HG03135 (cell line): Measurements from ENCODE around the gene SLAMF9.

ENCODE experiments used
- ATAC-seq: cut with Tn5 transposase; IDR thresholded peaks from one replicate; pipeline ENCODE4 v1.9.1; 2021; ENCODE audit warnings: mild to moderate bottlenecking, moderate library complexity; ENCODE audit not compliant: unreplicated experiment

SLAMF9 gene

DNA sequence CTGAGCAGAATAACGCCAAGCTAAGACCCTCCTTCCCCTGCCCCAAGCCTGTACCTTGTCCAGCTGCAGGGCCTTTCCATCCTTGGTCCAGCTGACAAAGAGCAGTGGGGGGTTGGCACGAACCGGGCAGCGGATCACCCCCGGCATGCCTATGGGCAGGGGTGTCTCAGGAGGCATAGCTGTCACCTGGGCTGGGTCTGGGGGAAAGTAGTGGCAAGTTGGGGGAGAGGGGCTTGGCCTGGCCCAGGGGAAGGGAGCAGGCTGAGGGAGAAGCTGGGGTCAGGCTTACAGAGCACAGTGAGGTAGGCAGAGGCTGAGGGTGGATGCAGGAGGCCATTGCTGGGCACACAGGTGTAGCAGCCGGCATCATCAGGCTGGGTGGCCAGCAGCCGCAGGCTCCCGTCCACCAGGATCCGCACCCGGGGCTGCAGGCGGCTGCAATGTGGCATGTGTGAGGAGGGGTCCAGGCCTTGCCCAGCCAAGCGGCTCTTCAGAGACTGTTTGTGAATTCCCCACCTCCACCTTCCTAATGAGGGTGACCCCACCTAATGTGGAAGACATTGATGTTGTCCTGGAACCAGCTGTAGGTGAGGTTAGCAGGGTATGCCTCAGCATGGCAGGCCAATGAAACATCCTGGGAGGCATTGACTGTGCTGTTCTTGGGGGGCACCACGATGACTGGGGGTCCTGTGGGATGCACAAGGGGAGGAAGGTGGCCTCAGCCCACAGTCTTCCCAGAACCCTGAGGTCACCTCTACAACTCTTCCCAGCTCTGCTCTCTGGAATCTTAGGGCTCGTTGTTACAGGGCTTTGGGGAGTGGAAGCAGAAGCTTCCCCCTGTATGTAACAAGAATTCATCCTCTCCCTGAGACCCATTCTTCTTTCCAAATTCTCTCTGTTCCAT, 19.6 kb downstream of the SLAMF9 start:
- ATAC-seq, result no peak

DNA sequence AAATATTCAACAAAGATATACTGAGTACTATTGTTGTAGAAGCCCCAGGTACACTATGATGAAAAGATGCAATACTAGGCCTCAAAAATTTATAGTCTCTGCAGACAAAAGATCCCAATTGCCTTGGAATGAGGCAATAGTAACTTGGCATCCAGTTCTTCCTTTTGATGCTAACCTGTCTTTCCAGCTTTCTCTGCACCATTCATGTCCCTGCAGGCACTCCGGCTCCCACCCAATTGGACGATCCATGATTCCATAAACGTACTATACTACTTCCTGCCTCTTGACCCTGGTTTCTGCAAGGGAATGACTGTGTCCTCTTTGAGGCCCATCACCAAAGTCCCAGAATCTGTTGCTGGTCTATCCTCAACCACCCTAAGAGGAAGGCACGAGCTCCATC, 20.7 kb downstream of the SLAMF9 start:
- no peak for ATAC-seq

DNA sequence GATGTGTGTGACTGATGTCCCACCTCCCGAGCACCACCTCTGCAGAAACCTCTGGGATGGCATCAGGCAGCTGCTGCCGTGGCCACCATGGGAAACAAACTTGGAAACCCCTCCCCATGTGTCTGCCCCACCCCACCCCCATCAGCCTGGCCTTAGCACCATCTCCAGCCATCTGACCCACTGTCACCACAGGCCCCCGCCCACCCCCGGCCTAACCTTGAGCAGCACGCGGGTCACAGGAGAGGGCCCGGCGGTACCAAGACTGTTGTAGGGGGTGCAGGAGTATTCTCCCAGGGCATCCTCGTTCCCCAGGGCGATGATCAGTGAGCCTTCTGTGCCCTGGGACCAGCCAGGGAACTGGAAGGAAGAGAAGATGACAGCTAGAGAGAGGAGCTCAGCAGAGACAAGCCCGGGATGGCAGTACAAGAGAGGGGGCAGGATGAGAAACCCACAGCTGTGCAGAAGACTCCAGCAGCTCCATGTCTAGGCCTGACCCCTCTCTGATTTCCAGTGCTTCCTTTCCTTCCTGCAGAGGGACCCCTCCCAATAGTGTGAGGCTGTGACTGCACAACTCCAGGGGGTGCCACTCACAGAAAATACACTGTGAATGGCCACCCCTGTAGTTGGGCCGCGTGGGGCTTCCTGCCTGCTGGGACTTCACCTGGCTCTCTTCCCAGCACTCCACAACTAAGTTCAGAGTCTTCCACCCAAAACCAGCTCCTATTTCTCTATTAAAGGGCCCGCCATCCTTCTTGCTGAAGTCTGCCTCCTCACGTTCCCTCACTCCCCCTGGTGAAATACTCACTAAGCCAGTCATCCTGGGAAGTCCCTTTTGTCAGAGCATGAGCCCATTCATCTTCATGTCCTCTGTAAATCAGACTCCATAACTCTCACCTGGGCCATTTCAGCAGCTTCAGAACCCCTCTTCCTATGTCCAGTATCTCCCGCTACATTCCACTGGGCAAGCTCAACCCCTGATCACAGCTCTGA, 21.4 kb downstream of the SLAMF9 start:
- ATAC-seq, result no peak

GRCh38 chr1:159931795-159932173, 22.3 kb downstream of the SLAMF9 start:
- no peak for ATAC-seq

GRCh38 chr1:159931101-159931794, 22.8 kb downstream of the SLAMF9 start:
- ATAC-seq, result no peak

GRCh38 chr1:159930634-159931033, 23.4 kb downstream of the SLAMF9 start:
- ATAC-seq, result no peak

DNA sequence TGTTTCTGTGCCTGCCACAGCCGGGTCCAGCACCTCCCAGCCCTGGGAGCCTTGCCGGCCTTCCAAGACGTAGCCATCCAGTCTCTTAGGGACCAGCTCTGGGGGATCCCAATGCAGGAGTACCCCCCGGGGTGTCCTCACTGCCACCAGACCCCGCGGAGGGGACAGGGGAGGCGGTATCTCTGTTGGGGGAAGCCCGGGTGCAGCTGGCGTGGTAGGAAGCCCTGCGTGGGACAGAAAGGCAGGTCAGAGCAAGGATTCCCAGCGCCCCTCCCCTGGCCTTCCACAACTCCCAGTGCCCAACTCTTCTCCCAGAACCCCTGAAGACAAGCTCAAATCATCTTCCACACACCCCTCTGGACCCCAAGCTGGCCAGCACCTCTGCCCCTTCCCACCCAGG, 23.8 kb downstream of the SLAMF9 start:
- no peak for ATAC-seq

- no peak for ATAC-seq
These were observed 24.6 kb downstream of the SLAMF9 start for GRCh38 chr1:159929155-159930051.

GRCh38 chr1:159928491-159929050, 25.5 kb downstream of the SLAMF9 start:
- ATAC-seq, result no peak

GRCh38 chr1:159927849-159928431, 26.1 kb downstream of the SLAMF9 start:
- no peak for ATAC-seq

DNA sequence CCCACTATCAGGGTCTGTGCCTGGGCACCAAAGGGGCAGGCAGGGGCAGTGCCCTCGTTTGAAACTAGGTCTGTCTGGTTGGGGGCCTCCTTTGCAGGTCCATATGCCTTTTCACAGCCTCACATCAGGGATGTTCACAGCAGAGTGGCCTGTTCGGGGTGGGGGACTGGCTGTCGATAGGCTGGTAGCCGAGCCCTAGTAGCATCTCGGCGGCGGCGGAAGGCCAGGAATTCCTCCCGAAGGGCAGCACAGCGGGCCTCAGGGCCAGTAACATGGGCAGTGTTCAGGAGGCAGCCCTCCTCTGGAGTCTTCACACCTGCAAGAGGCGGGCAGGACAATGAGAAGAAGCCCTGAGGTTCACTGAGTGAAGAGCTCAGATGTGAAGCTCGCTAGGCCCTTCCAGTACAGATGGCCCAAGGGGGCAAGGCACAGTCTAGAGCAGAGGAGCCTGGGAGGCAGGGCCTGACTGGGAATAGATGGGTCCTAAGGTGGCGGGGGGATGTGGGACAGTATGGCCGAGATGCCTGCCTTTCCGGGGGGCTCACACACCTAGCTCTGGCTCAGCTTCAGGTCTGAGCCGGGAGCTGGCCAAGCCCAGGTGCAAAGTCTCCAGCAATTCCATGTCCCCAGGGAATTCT, 26.7 kb downstream of the SLAMF9 start:
- ATAC-seq, result no peak

GRCh38 chr1:159925719-159926078, 28.3 kb downstream of the SLAMF9 start:
- peak; percentile 1 for ATAC-seq

GRCh38 chr1:159924791-159925718, 29.0 kb downstream of the SLAMF9 start, which contains the start of gene TAGLN2:
TSS of gene TAGLN2 (minus strand) at chr1:159925507. CDS start at chr1:159920509, 4,998 bp downstream.
- peak; percentile 50 for ATAC-seq

DNA sequence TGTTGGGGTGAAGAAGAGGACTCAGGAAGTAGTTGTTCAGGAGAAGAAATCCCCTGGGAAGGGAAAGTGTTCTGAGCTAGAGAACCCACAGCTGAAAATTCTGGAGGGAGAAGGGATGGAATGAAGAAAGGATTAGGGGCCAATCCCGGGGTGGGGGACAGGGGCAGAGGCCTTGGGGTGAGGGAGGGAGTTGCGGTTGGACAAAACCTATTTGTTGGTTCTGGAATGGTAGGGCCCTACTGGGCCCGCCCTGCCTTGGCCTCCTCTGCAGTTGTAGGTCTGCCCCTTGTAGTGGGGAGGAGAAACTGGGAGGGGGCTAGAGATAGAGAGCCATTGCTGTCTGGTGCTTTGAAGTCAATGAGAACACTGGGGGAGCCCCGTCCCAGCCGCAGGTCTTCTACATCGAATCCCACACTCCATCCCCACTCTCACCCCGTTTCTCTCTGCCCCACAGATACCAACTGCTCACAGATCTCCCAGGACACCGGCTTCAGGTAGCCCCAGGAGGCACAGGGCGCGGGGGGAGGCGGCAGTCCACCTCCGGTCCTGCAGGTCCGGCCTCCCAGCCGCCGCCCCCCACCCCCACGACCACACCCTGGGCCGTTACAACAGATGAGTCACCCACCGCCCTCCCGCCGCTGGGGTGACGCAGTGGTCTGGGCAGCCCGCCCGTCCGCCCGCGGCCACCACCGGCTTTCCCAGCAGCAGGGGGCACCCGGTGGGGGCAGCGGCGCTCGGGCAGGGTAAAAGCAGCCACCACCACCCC, 29.8 kb downstream of the SLAMF9 start:
- ATAC-seq, result no peak

DNA sequence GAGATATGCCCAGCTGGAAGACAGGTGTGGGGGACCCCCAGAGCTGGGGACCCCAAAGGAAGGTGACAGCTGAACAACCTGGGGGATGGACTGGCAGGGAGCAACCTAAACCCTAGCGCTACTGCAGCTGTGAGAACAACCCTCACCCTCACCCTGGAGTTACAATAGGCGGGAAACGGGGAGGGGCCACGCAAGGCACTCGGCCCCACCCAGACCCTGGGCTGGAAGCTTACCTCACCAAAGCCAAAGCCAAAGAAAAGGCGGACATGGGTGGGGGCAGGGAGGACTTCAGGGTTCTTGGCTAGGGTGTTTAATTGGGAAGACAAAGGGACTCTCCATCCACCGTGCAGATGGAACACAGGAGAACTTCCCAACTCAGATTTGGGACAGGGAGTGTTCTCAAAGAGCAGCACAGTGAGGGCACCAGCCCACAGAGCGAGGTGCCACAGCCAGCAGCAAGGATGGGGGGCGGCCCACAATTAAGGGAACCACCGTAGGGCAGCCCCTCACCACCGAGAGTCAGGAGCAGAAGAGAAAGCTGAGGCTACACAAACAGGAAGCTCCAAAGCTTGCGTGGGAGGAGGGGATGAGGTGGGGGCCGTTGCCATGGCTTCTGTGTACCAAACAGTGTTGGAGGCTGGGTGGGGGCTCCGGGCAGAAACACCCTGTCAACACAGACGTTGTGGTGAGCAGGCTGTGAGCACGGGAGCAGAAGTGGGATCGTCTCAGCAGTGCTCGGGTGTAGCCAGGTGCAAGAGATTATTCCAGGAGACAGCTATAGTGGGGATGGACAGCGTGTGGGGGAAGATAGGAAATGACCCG, 30.6 kb downstream of the SLAMF9 start:
- peak; percentile 35 for ATAC-seq
